ENCODE data around the gene TCP11L2. TPM values are rescaled to one million over a fixed set of nuclear protein-coding genes. Genes with fewer than 3 reads are reported as not detected.

The TCP11L2 gene
- total RNA-seq, 1 donor from 2014 or later = 21.7 TPM

GRCh38 chr12:106271575-106272505 is 30.7 kb upstream of the TCP11L2 start:
- no peaks in the 10 kb centered on the region for H3K36me3 Mint-ChIP-seq
- DNase-seq (ENCODE audit: low spot score in 2 of 2, unreplicated experiment in 2 of 2) = no peak
- no peak overlapping the region for H3K27ac Mint-ChIP-seq
- no peaks in the 10 kb centered on the region for H3K27me3 Mint-ChIP-seq (ENCODE audit: low read depth)
- TF ChIP-seq CTCF (IDR thresholded peaks at IDR 0.05; ENCODE audit: unreplicated experiment) = no peak
- no peak overlapping the region for H3K4me3 Mint-ChIP-seq
- peaks cover 2% of the 10 kb centered on the region for H3K4me1 Mint-ChIP-seq
- H3K9me3 Mint-ChIP-seq = no peaks in the 10 kb centered on the region

- TF ChIP-seq CTCF (IDR thresholded peaks at IDR 0.05; ENCODE audit: unreplicated experiment) = no peak
- H3K9me3 Mint-ChIP-seq = no peaks in the 10 kb centered on the region
- DNase-seq (ENCODE audit: low spot score in 2 of 2, unreplicated experiment in 2 of 2) = no peak
- H3K4me3 Mint-ChIP-seq = no peak overlapping the region
- H3K27me3 Mint-ChIP-seq (ENCODE audit: low read depth) = no peaks in the 10 kb centered on the region
- H3K27ac Mint-ChIP-seq = no peak overlapping the region
- H3K36me3 Mint-ChIP-seq = no peaks in the 10 kb centered on the region
- H3K4me1 Mint-ChIP-seq = peaks cover 10% of the 10 kb centered on the region
Measured at GRCh38 chr12:106273491-106273890, 29.0 kb upstream of the TCP11L2 start.

GRCh38 chr12:106274012-106274411 is 28.5 kb upstream of the TCP11L2 start:
- H3K4me1 Mint-ChIP-seq = peaks cover 10% of the 10 kb centered on the region
- no peak for TF ChIP-seq CTCF (IDR thresholded peaks at IDR 0.05; ENCODE audit: unreplicated experiment)
- H3K27me3 Mint-ChIP-seq (ENCODE audit: low read depth) = no peaks in the 10 kb centered on the region
- H3K27ac Mint-ChIP-seq = no peak overlapping the region
- no peak for DNase-seq (ENCODE audit: low spot score in 2 of 2, unreplicated experiment in 2 of 2)
- no peaks in the 10 kb centered on the region for H3K9me3 Mint-ChIP-seq
- H3K36me3 Mint-ChIP-seq = no peaks in the 10 kb centered on the region
- no peak overlapping the region for H3K4me3 Mint-ChIP-seq

- Mint-ChIP-seq H3K9me3 (no peaks in the 10 kb centered on the region), H3K36me3 (no peaks in the 10 kb centered on the region), H3K4me3 (no peak overlapping the region), H3K27ac (no peak overlapping the region), H3K4me1 (peaks cover 10% of the 10 kb centered on the region), H3K27me3 (ENCODE audit: low read depth) (no peaks in the 10 kb centered on the region)
- no peak for TF ChIP-seq CTCF (IDR thresholded peaks at IDR 0.05; ENCODE audit: unreplicated experiment)
- DNase-seq (ENCODE audit: low spot score in 2 of 2, unreplicated experiment in 2 of 2) = no peak
Measured at GRCh38 chr12:106274575-106275121, 27.9 kb upstream of the TCP11L2 start.

- H3K27ac Mint-ChIP-seq = no peak overlapping the region
- no peaks in the 10 kb centered on the region for H3K36me3 Mint-ChIP-seq
- peaks cover 10% of the 10 kb centered on the region for H3K4me1 Mint-ChIP-seq
- no peaks in the 10 kb centered on the region for H3K27me3 Mint-ChIP-seq (ENCODE audit: low read depth)
- no peaks in the 10 kb centered on the region for H3K9me3 Mint-ChIP-seq
- DNase-seq (ENCODE audit: low spot score in 2 of 2, unreplicated experiment in 2 of 2) = no peak
- no peak overlapping the region for H3K4me3 Mint-ChIP-seq
- TF ChIP-seq CTCF (IDR thresholded peaks at IDR 0.05; ENCODE audit: unreplicated experiment) = no peak
Measured at GRCh38 chr12:106275458-106275857, 27.1 kb upstream of the TCP11L2 start.

Measured in mesothelial cell of epicardium (in vitro differentiated cells).